ENCODE measurements around the gene TTC4. TPM values are rescaled to one million over a fixed set of nuclear protein-coding genes. Genes with fewer than 3 reads are reported as not detected.

The TTC4 gene
- total RNA-seq, 2 donors from 2014 or later: 23.1 to 28.3 TPM

GRCh38 chr1:54694771-54695170 is 20.9 kb upstream of the TTC4 start:
- no peaks in the 10 kb centered on the region for H3K9me3 ChIP-seq (ENCODE audit: control insufficient read depth, low read length)
- Mint-ChIP-seq H3K27ac (no peak overlapping the region), H3K27me3 (ENCODE audit: insufficient read depth) (peaks cover 20% of the 10 kb centered on the region), H3K4me1 (no peaks in the 10 kb centered on the region), H3K4me3 (no peak overlapping the region), H3K9me3 (no peaks in the 10 kb centered on the region), H3K36me3 (ENCODE audit: low read depth) (no peaks in the 10 kb centered on the region)
- no peaks in the 10 kb centered on the region for H3K4me1 ChIP-seq (ENCODE audit: control insufficient read depth, insufficient read depth, low read length)
- no peaks in the 10 kb centered on the region for H3K36me3 ChIP-seq (ENCODE audit: control insufficient read depth, insufficient read depth, low read length)
- no peak overlapping the region for H3K9ac ChIP-seq (ENCODE audit: extremely low read depth, low read length, poor library complexity, severe bottlenecking)
- no peak overlapping the region for H3K4me3 ChIP-seq (ENCODE audit: low read length)
- DNase-seq: no peak
- 84% methylated on average over 8 of the region's 8 CpGs for WGBS, 2 experiments (ENCODE audit: insufficient coverage in 1 of 2, insufficient read length in 1 of 2)
- H3K27ac ChIP-seq (ENCODE audit: low read depth, low read length): no peak overlapping the region
- TF ChIP-seq, protein P1, sequence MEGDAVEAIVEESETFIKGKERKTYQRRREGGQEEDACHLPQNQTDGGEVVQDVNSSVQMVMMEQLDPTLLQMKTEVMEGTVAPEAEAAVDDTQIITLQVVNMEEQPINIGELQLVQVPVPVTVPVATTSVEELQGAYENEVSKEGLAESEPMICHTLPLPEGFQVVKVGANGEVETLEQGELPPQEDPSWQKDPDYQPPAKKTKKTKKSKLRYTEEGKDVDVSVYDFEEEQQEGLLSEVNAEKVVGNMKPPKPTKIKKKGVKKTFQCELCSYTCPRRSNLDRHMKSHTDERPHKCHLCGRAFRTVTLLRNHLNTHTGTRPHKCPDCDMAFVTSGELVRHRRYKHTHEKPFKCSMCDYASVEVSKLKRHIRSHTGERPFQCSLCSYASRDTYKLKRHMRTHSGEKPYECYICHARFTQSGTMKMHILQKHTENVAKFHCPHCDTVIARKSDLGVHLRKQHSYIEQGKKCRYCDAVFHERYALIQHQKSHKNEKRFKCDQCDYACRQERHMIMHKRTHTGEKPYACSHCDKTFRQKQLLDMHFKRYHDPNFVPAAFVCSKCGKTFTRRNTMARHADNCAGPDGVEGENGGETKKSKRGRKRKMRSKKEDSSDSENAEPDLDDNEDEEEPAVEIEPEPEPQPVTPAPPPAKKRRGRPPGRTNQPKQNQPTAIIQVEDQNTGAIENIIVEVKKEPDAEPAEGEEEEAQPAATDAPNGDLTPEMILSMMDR (conservative IDR thresholded peaks at IDR 0.05): no peak
- H3K27me3 ChIP-seq (ENCODE audit: control insufficient read depth, insufficient read depth, low read length, poor library complexity, severe bottlenecking): peaks cover 5% of the 10 kb centered on the region

DNA sequence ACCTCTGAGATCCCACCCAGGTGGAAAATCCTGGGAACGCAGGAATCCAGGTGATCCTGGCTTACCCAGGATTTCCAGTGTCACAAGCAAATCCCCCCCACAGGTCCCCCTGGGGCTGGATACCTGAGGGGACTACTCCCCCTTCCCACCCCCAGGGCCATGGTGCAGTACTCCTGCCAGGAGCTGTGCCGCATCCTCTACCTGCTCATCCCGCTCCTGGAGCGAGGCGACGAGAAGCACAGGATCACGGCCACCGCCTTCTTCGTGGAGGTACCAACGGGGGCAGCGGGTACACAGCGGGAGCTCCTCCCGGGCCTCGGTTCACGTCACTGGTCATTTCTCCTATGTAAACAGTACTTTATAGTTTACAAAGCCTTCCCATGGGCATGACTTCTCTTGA is 20.4 kb upstream of the TTC4 start:
- no peaks in the 10 kb centered on the region for H3K4me1 ChIP-seq (ENCODE audit: control insufficient read depth, insufficient read depth, low read length)
- Mint-ChIP-seq H3K36me3 (ENCODE audit: low read depth) (no peaks in the 10 kb centered on the region), H3K4me3 (no peak overlapping the region), H3K9me3 (no peaks in the 10 kb centered on the region), H3K4me1 (no peaks in the 10 kb centered on the region), H3K27ac (no peak overlapping the region), H3K27me3 (ENCODE audit: insufficient read depth) (peaks cover 20% of the 10 kb centered on the region)
- WGBS, 2 experiments (ENCODE audit: insufficient coverage in 1 of 2, insufficient read length in 1 of 2): 90 to 94% methylated on average over 14 to 15 of the region's 15 CpGs
- H3K4me3 ChIP-seq (ENCODE audit: low read length): no peak overlapping the region
- H3K9me3 ChIP-seq (ENCODE audit: control insufficient read depth, low read length): no peaks in the 10 kb centered on the region
- no peak for DNase-seq
- no peak overlapping the region for H3K27ac ChIP-seq (ENCODE audit: low read depth, low read length)
- no peak overlapping the region for H3K9ac ChIP-seq (ENCODE audit: extremely low read depth, low read length, poor library complexity, severe bottlenecking)
- H3K27me3 ChIP-seq (ENCODE audit: control insufficient read depth, insufficient read depth, low read length, poor library complexity, severe bottlenecking): peaks cover 5% of the 10 kb centered on the region
- TF ChIP-seq, protein P1 (conservative IDR thresholded peaks at IDR 0.05): no peak
- no peaks in the 10 kb centered on the region for H3K36me3 ChIP-seq (ENCODE audit: control insufficient read depth, insufficient read depth, low read length)

GRCh38 chr1:54695764-54696163 is 19.9 kb upstream of the TTC4 start:
- Histone ChIP-seq H3K4me3 (ENCODE audit: low read length) (no peak overlapping the region), H3K9ac (ENCODE audit: extremely low read depth, low read length, poor library complexity, severe bottlenecking) (no peak overlapping the region), H3K4me1 (ENCODE audit: control insufficient read depth, insufficient read depth, low read length) (no peaks in the 10 kb centered on the region), H3K27me3 (ENCODE audit: control insufficient read depth, insufficient read depth, low read length, poor library complexity, severe bottlenecking) (peaks cover 6% of the 10 kb centered on the region), H3K27ac (ENCODE audit: low read depth, low read length) (no peak overlapping the region), H3K9me3 (ENCODE audit: control insufficient read depth, low read length) (no peaks in the 10 kb centered on the region), H3K36me3 (ENCODE audit: control insufficient read depth, insufficient read depth, low read length) (no peaks in the 10 kb centered on the region)
- Mint-ChIP-seq H3K27ac (peak overlapping the region; percentile 53), H3K4me1 (no peaks in the 10 kb centered on the region), H3K4me3 (no peak overlapping the region), H3K27me3 (ENCODE audit: insufficient read depth) (peaks cover 21% of the 10 kb centered on the region), H3K9me3 (no peaks in the 10 kb centered on the region), H3K36me3 (ENCODE audit: low read depth) (no peaks in the 10 kb centered on the region)
- WGBS, 2 experiments (ENCODE audit: insufficient coverage in 1 of 2, insufficient read length in 1 of 2): 91 to 93% methylated on average over 1 of the region's 1 CpG
- TF ChIP-seq, protein P1 (conservative IDR thresholded peaks at IDR 0.05): no peak
- DNase-seq: no peak

All from endodermal cell (in vitro differentiated cells).